Measurements from ENCODE around the gene SH2D4B. TPM values are rescaled to one million over a fixed set of nuclear protein-coding genes. Genes with fewer than 3 reads are reported as not detected.

SH2D4B gene
- total and polyA plus RNA-seq, 2 donors (not counting 3 experiments of a cell fraction or from before 2014, with no cell fraction given): not detected

- H3K36me3 ChIP-seq (ENCODE audit: control insufficient read depth in 2 of 2, extremely low read depth in 1 of 2, insufficient read depth in 2 of 2, low read length in 2 of 2): peaks cover 25 to 31% of the 10 kb centered on the region in 2 experiments
- H3K4me1 ChIP-seq (ENCODE audit: control insufficient read depth, extremely low read depth, insufficient read depth, low read length): peaks cover 72% of the 10 kb centered on the region
- DNase-seq (ENCODE audit: low read depth, low spot score) (no peak), FAIRE-seq (peak; percentile 35)
- H3K9me1 ChIP-seq (replicated peaks; ENCODE audit: control insufficient read depth, extremely low read depth, insufficient read depth, low read length): no peaks in the 10 kb centered on the region
- H3K4me3 ChIP-seq (replicated peaks in 1 of 3; ENCODE audit: insufficient read depth in 1 of 3, low read depth in 1 of 3, low read length in 3 of 3): no peak overlapping the region
- peaks cover 99% of the 10 kb centered on the region for H3K79me2 ChIP-seq (ENCODE audit: control insufficient read depth, insufficient read depth, low read length)
- dilution Hi-C loops (cut with MboI; ENCODE audit: extremely low pct_ligation_motif_present, low sequenced_read_pairs) (no loop called here), intact Hi-C loops (cut with micrococcal nuclease) (no loop called here)
- H2AFZ ChIP-seq (ENCODE audit: low read depth, low read length): no peak overlapping the region
- ChIA-PET CTCF (interaction anchor here (0.7 to 3.8 kb wide), 4 partner anchors 10 to 33 kb away, joined by 3 to 36 read pairs (median 3); no protein-coding TSS in a partner anchor), POLR2A (interaction anchor here (0.6 kb wide), 1 partner anchor 25 kb away, joined by 6 read pairs; no protein-coding TSS in a partner anchor)
- no peak overlapping the region for H3K9ac ChIP-seq (replicated peaks; ENCODE audit: extremely low read depth, insufficient read depth, low read length)
- H3K27ac ChIP-seq (ENCODE audit: insufficient read depth, low read depth, low read length): peak overlapping the region; percentile 13
- no peaks in the 10 kb centered on the region for H3K9me3 ChIP-seq (replicated peaks; ENCODE audit: control insufficient read depth, insufficient read depth, low read length)
- H4K20me1 ChIP-seq (replicated peaks; ENCODE audit: control insufficient read depth, extremely low read depth, insufficient read depth, low read length): peaks cover 8% of the 10 kb centered on the region
- H3K4me2 ChIP-seq (ENCODE audit: insufficient read depth, low read length): no peak overlapping the region
- no TSS peak for BruUV-seq (replicated peaks)
- no peaks in the 10 kb centered on the region for H3K27me3 ChIP-seq (ENCODE audit: control insufficient read depth in 2 of 2, insufficient read depth in 2 of 2, low read length in 2 of 2)
- TF ChIP-seq MYC (IDR thresholded peaks at IDR 0.05; ENCODE audit: low read depth, low read length) (no peak), GATA2 (IDR thresholded peaks at IDR 0.05; ENCODE audit: insufficient read depth, insufficient read length, low read depth, low read length) (no peak), FOS (IDR thresholded peaks at IDR 0.05; ENCODE audit: borderline replicate concordance, insufficient read depth, low read length) (no peak), POLR2AphosphoS5 (IDR thresholded peaks at IDR 0.05; ENCODE audit: insufficient read depth, low read depth, low read length) (no peak), CTCF (IDR thresholded peaks at IDR 0.05; ENCODE audit: extremely low read depth in 1 of 2, insufficient read depth in 1 of 2, low read depth in 1 of 2, low read length in 2 of 2) (no peak), MAX (IDR thresholded peaks at IDR 0.05; ENCODE audit: insufficient read depth, insufficient read length) (no peak), JUN (IDR thresholded peaks at IDR 0.05; ENCODE audit: borderline replicate concordance, insufficient read depth, insufficient read length, low read depth) (no peak)
These were observed 44.1 kb upstream of the SH2D4B start for GRCh38 chr10:80493522-80494051.

Data from endothelial cell of umbilical vein (primary cell).